ENCODE results near the gene LOX.

Gene LOX

GRCh38 chr5:122019919-122020590 lies 58.0 kb downstream of the LOX start:
- no peak for TF ChIP-seq TAF1 (IDR thresholded peaks at IDR 0.05; ENCODE audit: borderline replicate concordance, insufficient read depth, low read length)

GRCh38 chr5:122015471-122015870 lies 62.6 kb downstream of the LOX start:
- no peak for TF ChIP-seq POLR2AphosphoS5 (IDR thresholded peaks at IDR 0.05; ENCODE audit: low read depth, low read length)

GRCh38 chr5:122014236-122014935 lies 63.7 kb downstream of the LOX start:
- TF ChIP-seq SIN3A (IDR thresholded peaks at IDR 0.05; ENCODE audit: borderline replicate concordance, insufficient read depth, low read length) (no peak), TAF1 (IDR thresholded peaks at IDR 0.05; ENCODE audit: borderline replicate concordance, insufficient read depth, low read length) (no peak), POLR2AphosphoS5 (IDR thresholded peaks at IDR 0.05; ENCODE audit: low read depth, low read length) (no peak), REST (IDR thresholded peaks at IDR 0.05; ENCODE audit: insufficient read depth in 1 of 2, low read depth in 2 of 2, low read length in 2 of 2) (no peak), FOXP2 (optimal IDR thresholded peaks at IDR 0.05; ENCODE audit: borderline replicate concordance, extremely low read depth, extremely low read length, insufficient read depth) (no peak)

Data from PFSK-1 (cell line).